A549 (cell line): ENCODE results near the gene WDR38.
"Not testable (repeated sequence)": the region's sequence is repeated elsewhere in the genome, so short reads cannot be mapped to it uniquely, and the experiment has no call there.

Source experiments
- CHD2 ChIP-seq: fragments of 150-350 bp; IDR thresholded peaks from 2 replicates; pipeline ENCODE4 v1.6.1; 2014; ENCODE audit warnings: low read length; ENCODE audit not compliant: partially characterized antibody
- EP300 ChIP-seq, 2 experiments: fragments of >200 bp; sonication (Bioruptor Twin); formaldehyde crosslinking; IDR thresholded peaks; 2 replicates in 1 of 2; 3 replicates in 1 of 2; pipeline ENCODE4 v1.6.1; 2016 to 2017
- HEYL ChIP-seq: fragments of 250-450 bp; sonication (Bioruptor Pico); IDR thresholded peaks from 2 replicates; pipeline ENCODE4 v1.8.0; 2021; ENCODE audit warnings: mild to moderate bottlenecking, moderate library complexity
- JUNB ChIP-seq: fragments of >200 bp; sonication (Bioruptor Twin); formaldehyde crosslinking; IDR thresholded peaks from 2 replicates; pipeline ENCODE4 v1.6.1; 2016
- NFE2L2 ChIP-seq: fragments of 150-350 bp; conservative IDR thresholded peaks from 2 replicates; pipeline ENCODE4 v1.6.1; 2014; ENCODE audit warnings: low read length
- NPAS2 ChIP-seq: fragments of 250-450 bp; sonication (Bioruptor Pico); IDR thresholded peaks from 2 replicates; pipeline ENCODE4 v1.8.0; 2022; ENCODE audit warnings: mild to moderate bottlenecking, moderate library complexity, borderline replicate concordance
- PHF8 ChIP-seq: fragments of 200-600 bp; sonication (generic); IDR thresholded peaks from 2 replicates; pipeline ENCODE4 v1.6.1; 2016; ENCODE audit warnings: low read depth, mild to moderate bottlenecking, antibody characterized with exemption, moderate library complexity, borderline replicate concordance
- POLR2A ChIP-seq: IDR thresholded peaks from 2 replicates; pipeline ENCODE4 v1.6.1; 2012; ENCODE audit warnings: mild to moderate bottlenecking, low read length
- RARB ChIP-seq: fragments of 250-450 bp; sonication (Bioruptor Pico); IDR thresholded peaks from 2 replicates; pipeline ENCODE4 v1.8.0; 2021; ENCODE audit warnings: mild to moderate bottlenecking, moderate library complexity
- SMC3 ChIP-seq: fragments of >200 bp; sonication (Bioruptor Twin); formaldehyde crosslinking; IDR thresholded peaks from 3 replicates; pipeline ENCODE4 v1.6.1; 2018; ENCODE audit warnings: inconsistent platforms
- TF ChIP-seq, protein P1 (sequence below): fragments of >200 bp; sonication (Bioruptor Twin); formaldehyde crosslinking; IDR thresholded peaks from 3 replicates; pipeline ENCODE4 v1.5.1; 2016
- TF ChIP-seq, protein P2 (sequence below): IDR thresholded peaks from 2 replicates; pipeline ENCODE4 v1.6.1; 2012; ENCODE audit warnings: low read depth, borderline replicate concordance
- TF ChIP-seq, protein P3 (sequence below): IDR thresholded peaks from 2 replicates; pipeline ENCODE4 v1.6.1; 2012
- TF ChIP-seq, protein P4 (sequence below): IDR thresholded peaks from 2 replicates; pipeline ENCODE4 v1.6.1; 2012

- TF ChIP-seq POLR2A; NFE2L2; JUNB; EP300 (IDR thresholded peaks at IDR 0.05); SMC3; CHD2; PHF8; NPAS2; RARB (CRISPR knock-in tag); HEYL (CRISPR knock-in tag): not testable (repeated sequence)
- TF ChIP-seq, protein P1, sequence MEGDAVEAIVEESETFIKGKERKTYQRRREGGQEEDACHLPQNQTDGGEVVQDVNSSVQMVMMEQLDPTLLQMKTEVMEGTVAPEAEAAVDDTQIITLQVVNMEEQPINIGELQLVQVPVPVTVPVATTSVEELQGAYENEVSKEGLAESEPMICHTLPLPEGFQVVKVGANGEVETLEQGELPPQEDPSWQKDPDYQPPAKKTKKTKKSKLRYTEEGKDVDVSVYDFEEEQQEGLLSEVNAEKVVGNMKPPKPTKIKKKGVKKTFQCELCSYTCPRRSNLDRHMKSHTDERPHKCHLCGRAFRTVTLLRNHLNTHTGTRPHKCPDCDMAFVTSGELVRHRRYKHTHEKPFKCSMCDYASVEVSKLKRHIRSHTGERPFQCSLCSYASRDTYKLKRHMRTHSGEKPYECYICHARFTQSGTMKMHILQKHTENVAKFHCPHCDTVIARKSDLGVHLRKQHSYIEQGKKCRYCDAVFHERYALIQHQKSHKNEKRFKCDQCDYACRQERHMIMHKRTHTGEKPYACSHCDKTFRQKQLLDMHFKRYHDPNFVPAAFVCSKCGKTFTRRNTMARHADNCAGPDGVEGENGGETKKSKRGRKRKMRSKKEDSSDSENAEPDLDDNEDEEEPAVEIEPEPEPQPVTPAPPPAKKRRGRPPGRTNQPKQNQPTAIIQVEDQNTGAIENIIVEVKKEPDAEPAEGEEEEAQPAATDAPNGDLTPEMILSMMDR, result not testable (repeated sequence)
- TF ChIP-seq, protein P2, sequence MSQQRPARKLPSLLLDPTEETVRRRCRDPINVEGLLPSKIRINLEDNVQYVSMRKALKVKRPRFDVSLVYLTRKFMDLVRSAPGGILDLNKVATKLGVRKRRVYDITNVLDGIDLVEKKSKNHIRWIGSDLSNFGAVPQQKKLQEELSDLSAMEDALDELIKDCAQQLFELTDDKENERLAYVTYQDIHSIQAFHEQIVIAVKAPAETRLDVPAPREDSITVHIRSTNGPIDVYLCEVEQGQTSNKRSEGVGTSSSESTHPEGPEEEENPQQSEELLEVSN, result not testable (repeated sequence)
- TF ChIP-seq, protein P3, sequence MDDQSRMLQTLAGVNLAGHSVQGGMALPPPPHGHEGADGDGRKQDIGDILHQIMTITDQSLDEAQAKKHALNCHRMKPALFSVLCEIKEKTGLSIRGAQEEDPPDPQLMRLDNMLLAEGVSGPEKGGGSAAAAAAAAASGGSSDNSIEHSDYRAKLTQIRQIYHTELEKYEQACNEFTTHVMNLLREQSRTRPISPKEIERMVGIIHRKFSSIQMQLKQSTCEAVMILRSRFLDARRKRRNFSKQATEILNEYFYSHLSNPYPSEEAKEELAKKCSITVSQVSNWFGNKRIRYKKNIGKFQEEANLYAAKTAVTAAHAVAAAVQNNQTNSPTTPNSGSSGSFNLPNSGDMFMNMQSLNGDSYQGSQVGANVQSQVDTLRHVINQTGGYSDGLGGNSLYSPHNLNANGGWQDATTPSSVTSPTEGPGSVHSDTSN, result not testable (repeated sequence)
- TF ChIP-seq, protein P4, sequence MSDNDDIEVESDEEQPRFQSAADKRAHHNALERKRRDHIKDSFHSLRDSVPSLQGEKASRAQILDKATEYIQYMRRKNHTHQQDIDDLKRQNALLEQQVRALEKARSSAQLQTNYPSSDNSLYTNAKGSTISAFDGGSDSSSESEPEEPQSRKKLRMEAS, result not testable (repeated sequence)
These were observed 6.8 kb upstream of the WDR38 start for GRCh38 chr9:124846467-124846866.
